ENCODE data around the gene CORT.
A peak's percentile ranks its signal among the peaks of the same experiment; 100 is the strongest.

The CORT gene

DNA sequence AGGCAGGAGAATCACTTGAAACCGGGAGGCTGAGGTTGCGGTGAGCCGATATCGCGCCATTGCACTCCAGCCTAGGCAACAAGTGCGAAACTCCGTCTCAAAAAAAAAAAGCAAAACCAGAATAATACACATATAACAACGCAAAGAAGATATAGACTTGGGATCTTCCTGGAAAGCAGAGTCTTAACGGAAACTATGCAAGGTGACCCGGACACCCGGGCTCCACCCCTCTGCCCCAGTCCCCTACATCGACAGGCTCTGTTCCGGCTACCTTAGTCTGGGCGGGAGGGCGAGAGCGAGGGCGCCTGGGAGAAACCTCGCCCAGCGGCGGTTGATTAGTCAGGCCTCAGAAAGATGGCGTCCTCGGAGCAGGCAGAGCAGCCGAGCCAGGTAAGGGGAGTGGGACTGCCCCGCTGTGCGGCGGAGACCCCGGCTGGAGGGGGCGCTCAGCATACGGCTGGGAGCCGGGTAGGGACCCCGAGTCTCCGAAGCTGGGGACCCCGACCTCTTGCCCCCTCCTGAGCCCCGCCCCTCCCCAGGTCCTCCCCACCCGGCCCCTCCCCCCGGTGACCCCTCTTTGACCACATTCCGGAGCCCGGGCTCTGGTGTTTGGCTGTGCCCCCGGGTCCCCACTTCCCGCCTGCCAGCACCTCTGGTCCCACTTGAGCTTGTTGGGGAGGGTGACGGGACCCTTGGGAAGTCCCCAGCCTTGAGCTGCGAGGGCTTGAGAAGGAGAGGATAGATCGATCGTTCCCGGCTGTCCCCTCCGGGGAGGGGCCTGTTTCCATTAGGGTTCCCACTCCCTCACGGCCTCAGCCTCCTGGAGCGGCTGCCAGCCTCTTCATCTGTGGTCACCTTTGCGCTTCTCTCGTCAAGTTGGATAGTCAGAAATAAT lies 25.0 kb downstream of the CORT start, which contains the start of gene PEX14:
Gene PEX14 (plus strand): TSS at position 338 of the 895 bp plus-strand sequence. CDS start 17 bp downstream, at position 355.
- peak; percentile 78 for DNase-seq (ENCODE audit: low read depth, low spot score)

- DNase-seq (ENCODE audit: low read depth, low spot score): no peak
Measured at GRCh38 chr1:10475510-10475909, 25.7 kb downstream of the CORT start.

DNA sequence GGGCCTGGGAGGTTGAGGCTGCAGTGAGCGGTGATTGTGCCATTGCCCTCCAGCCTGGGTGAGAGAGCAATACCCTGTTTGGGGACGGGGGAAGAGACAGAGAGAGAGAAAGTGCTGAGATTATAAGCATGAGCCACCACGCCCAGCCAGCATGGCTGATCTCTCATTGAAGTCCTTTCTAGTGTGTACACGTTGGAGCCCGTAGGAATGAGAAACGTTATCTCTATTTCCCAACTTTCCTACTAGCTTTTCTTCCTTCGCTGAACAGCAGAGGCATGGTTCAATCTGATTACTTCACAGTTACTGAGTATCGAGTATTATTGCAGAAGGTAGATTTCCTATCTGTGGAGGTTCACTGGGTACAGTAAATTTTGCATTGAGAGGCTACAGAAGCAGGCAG lies 29.5 kb downstream of the CORT start:
- DNase-seq (ENCODE audit: low read depth, low spot score): no peak

- DNase-seq (ENCODE audit: low read depth, low spot score): no peak
Measured at GRCh38 chr1:10480614-10481013, 30.8 kb downstream of the CORT start.

- no peak for DNase-seq (ENCODE audit: low read depth, low spot score)
Measured at GRCh38 chr1:10484521-10484920, 34.7 kb downstream of the CORT start.

DNA sequence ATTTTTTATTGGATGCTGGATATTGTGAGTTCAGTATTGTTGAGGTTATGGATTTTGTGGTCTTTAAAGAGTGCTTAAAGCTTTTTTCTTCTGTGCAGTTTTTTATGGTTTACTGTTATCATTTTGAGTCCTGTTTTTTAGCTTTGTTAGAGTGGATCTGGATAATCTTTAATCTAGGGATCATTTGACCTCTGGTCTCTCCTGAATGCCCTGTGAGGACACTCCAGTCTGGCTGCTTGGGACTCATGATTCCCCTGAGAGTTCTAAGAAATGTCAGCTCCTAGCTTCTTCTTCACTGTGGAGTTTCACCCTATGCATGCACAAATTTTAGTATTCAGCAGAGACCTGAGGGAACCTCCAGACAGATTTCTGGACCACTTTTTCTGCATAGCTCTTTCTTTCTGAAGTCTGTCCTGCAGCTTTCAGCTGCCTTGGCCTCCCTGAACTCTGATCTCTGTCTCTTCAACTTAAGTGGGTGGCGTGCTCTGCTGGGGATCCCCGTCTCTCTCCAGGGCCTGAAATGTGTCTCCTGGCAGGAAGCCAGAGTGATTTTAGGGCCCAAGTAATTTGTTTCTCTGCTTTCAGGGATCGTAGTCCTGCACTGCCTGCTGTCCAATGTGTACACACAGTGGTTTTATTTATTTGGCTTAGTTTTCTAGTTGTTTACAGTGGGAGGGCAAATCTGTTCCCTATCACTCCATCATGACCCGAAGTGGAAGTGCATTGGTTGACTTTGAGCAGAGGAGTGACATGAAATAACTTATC lies 39.6 kb downstream of the CORT start:
- no peak for DNase-seq (ENCODE audit: low read depth, low spot score)

DNA sequence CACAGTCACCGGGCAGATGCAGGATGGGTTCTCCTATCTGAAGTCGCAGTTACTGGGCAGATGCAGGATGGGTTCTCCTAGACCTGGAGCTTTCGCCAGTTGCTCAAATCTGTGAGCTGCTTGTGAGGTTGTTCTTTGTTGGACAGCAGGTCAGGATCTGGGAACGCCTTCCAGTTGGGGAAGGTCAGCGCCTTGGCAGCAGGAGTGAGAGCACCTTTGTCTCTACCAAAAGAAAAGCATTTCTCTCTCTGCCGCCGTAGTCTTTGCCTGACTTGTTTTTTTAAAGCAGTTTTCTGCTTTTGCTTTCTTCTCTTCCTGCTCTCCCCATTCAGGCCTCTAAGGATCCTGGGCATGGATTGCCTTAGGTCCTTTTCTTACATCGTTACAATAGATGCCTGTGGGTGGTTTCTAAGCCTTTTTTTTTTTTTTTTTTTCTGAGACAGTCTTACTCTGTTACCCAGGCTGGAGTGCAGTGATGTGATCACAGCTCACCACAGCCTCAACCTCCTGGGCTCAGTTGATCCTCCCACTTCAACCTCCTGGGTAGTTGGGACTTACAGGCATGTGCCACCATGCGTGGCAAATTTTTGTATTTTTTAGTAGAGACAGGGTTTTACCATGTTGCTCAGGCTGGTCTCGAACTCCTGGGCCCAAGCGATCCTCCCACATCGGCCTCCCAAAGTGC lies 40.6 kb downstream of the CORT start:
- DNase-seq (ENCODE audit: low read depth, low spot score): no peak

GRCh38 chr1:10494418-10494753 lies 44.6 kb downstream of the CORT start:
- DNase-seq (ENCODE audit: low read depth, low spot score): no peak

- no peak for DNase-seq (ENCODE audit: low read depth, low spot score)
Measured at GRCh38 chr1:10494754-10495474, 45.1 kb downstream of the CORT start.

DNA sequence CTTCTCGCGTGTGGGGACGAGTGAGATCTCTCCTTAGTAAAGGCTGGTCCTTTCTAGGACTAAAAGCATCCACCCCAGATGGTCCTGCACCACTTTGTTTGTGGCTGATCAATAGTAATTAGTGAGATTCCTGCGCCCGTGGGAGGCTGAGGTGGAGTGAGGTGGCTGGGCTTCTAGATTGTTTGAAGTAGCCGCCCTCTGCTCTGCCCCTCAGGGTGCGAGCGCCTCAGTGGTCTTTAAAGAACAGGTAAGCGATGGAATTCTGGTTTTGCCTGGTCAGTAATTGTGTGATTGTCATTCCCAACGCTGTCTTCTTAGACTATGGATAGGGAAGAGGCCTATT lies 45.6 kb downstream of the CORT start:
- no peak for DNase-seq (ENCODE audit: low read depth, low spot score)

DNA sequence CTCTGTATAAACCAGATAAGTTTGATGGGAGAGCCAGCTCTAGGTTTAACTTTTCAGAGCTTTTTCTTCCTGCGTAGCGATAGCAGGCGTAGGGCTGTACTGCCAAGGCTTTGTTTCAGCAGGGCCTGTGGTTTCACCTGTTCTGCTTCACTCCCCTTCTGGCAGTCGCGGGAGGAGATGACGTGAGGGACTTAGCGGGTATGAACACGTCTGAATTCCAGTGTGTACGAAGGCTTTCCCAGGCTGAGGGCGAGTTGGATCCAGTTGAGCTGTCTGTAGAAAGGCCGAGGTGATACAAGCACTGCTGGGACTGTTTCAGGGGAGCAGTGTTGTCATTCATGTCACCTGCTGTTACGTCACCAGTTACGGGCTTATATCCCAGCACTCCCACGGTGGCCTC lies 46.1 kb downstream of the CORT start:
- no peak for DNase-seq (ENCODE audit: low read depth, low spot score)

DNA sequence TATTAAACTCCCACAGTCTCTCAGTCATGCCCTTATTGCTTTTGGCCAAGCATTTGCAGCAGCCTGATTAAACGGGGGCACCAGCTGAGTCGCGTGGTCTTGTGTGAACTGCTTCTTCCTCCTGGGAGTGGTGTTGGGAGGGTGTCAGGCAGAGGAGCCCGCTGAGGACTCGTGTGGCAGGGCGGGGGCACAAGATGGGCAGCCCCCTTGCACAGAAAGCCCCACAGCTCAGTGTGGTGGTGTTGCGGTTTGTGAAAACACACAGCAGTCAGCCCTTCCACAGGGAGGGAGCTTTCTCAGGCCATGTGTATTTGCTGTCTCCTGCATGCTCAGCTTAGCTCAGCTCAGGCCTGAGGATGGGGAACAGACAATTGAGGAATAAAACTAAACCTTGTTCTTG lies 47.3 kb downstream of the CORT start:
- no peak for DNase-seq (ENCODE audit: low read depth, low spot score)

- DNase-seq (ENCODE audit: low read depth, low spot score): no peak
Measured at GRCh38 chr1:10498231-10498630, 48.4 kb downstream of the CORT start.
